Stimulated activated CD8-positive, alpha-beta memory T cell treated with anti-CD3 and anti-CD28 coated beads, Interleukin-7, amount 100 ng/mL, for 24 hours (primary cell): ENCODE data around the gene TENM3.

Experiments used
- DNase-seq: peaks from one replicate; pipeline ENCODE4 v3.0.0-alpha.2; 2020; ENCODE audit warnings: low read depth

Gene TENM3

DNA sequence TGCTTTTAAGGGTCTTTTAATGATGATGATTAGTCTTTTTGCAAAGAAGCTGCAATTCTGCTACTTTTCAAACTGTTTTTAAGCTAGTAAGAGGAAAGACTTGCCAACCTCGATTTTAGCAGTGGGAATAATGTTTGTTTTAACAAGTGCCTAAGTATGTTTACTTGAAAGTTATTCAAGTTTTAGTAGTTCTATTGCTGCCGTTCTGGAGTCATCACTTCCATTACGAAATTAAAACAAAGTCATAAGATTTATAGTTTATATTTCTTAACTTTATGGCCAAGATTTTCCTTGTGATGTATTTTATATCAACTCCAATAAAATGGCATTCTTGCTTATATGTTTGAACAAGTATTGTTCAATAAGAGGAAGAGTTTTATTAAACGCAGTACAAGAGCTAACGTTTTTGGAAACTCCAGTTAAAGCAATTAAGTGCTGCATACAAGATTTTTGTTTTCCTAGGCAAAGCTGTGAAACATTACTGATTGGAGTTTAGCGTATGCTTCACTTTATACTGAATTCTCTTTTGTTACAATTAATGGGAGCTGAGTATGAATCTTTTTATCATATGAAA is 211.3 kb downstream of the TENM3 start:
- no peak for DNase-seq

DNA sequence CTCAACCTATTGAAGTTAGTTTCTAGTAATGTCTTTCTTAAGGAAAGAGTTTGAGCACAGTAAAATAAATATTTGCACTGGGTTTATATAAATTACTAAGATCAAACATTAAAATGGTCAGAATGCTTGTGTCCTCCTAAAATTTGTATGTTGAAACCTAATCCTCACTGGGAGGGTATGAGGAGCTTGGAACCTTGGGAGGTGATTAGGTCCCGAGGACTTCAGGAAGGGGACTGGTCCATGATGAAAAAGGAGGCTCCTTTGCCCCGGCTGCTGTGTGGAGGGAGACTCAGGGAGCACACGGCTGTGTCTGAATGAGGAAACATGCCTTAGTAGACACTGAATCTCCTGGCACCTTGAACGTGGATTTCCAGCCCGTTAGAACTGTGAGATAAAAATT is 221.9 kb downstream of the TENM3 start:
- DNase-seq = no peak

DNA sequence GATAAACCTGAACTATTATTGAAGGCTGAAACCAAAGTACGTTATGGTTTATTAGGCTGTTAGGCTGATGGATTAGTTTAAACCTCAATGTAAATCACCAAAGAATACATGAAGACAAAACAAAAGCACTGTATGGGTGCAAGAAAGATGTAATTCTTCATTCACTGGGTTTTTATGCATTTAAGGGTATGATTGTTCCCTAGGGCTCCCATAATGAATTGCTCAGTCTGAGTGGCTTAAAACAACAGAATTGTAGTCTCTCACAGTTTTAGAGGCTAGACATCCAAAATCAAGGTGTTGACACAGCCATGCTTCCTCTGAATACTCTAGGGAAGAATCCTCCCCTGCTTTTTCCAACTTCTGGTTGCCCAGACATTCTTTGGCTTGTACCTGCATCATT is 222.8 kb downstream of the TENM3 start:
- no peak for DNase-seq

DNA sequence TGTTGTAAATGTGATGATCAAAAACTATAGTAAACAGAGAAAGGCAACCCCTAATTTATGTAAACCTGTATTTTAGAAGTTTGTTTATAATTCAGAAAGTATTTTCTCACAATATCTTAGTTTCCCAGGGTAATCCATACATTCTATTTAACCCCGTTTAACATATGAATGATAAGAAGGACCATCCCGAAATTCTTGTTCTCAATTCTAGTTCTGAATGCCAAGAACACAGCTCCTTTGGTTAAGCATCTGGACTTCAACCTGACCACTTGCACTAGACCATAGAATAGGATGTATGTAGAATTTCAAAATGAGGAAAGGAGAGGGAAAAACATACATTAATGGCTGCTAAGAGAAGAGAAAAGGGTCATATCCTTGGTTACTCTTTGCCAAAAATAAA is 227.0 kb downstream of the TENM3 start:
- DNase-seq = no peak

DNA sequence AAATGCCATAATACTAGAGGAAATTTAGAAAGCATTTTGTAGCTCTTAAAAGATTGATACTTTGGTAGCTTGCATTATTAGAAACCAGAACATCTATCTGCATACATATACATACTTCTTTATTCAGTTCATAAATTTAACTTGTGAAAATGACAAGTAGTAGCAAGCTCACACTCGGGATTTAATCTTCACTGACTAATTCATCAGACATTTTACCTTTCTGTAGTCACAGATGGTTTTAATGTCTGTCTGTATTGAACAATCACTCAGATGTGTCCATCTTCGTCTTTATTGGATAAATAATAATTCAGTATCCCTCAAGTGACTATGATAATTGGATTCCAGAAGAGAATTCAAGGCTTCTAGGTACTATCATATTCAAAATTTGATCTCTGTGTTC is 232.3 kb downstream of the TENM3 start:
- no peak for DNase-seq

DNA sequence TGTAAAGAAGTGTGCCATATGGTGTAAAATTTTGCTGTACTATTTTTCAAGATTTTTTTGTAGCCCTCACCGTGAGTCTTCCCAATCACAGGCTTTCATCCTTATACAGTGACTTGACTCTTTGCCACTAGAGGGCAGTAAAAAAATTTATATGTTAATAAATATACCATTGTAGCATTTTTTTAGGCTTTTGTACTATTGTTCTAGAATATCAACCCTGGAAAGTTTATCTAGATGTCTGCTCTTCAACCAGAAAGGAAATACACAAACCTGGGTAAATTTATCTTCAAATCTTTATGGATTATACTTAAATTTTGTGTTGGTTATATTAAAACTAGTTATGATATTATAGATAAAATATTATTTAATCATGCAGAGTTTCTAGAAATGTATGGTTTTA is 235.3 kb downstream of the TENM3 start:
- no peak for DNase-seq

DNA sequence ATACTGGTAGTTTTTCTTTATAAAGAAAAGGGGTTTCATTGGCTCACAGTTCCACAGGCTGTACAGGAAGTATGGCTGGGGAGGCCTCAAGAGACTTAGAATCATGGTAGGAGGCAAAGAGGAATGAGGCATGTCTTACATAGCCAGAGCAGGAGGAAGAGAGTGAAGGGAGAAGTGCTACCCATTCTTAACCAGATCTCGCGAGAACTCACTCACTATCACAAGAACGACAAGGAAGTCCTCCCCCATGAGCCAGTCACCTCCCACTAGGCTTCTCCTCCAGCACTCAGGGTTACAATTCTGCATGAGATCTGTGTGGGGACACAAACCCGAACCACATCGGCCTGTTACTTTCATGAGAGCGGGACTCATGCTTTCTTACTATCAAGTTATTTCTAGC is 240.5 kb downstream of the TENM3 start:
- no peak for DNase-seq

DNA sequence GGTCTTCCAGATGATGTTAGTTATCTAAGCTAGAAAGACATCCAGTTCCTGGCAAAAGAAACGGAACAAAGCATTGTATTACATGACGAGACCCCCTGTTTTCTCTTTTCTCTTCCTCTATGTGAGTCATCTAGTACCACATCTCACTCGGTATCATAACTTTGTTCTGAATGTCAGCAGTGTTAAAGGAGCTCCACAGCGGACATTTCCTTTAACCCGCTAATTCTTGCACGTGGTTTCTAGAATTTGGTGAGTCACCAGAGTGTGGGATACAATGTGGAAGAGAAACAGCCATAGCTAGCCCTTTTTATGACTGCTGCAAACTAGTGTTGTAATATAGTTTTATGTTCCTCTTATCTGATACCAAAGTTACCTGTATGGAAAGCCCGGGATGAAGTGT is 243.7 kb downstream of the TENM3 start:
- no peak for DNase-seq

DNA sequence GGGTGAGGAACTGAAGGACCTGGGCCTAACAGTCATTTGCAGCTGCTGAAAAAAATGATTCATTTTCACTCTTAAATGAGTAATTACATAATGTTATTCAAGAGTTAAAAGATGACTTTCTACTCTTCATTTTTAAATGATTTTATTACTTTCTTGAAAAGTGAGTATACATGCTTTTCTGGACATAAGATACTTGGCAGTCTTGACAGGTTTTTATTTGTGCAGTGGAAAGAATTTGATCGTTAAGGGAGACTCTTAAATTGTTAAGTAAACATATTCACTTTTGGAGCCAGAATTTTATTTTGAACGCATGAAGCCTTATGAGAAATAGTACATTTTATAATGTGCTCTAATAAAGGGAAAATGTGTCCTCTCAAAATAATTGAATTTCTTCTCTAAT is 245.7 kb downstream of the TENM3 start:
- DNase-seq = no peak

DNA sequence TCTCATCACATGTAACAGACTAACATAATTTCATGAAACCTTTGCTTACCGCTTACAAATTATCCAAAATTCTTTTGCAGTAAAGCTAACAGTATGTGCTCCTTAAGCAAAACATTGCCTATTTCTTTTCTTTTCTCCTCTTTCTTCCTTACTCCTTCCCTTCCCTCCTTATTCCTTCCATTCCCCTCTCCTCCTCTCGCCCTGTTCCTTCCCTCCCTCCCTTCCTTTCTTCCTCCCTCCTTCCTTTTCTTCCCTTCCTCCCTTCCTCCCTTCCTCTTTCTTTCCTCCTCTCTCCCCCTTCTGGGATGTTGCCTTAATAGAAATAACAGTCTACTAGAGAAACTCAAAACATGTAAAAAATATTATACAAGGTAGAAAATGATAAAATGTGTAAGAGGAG is 246.4 kb downstream of the TENM3 start:
- no peak for DNase-seq

DNA sequence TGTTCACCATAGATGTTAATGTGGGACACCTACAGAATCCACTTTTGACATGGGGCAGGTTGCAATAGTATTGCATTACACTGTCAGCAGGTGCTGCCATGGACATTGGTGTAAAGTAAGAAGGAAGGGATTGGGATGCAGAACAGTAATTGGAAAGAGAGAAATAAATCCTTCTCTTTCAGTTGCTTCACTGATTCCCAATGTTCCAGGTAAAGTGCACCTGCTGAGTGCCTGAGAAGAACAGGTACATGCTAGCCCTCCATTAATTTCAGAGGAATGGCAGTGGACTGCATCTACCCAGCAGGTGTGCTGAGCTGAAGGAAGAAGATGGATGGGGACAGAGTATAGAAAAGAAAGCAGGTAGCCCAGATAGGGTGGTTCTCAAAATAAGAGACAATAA is 248.5 kb downstream of the TENM3 start:
- DNase-seq = no peak

DNA sequence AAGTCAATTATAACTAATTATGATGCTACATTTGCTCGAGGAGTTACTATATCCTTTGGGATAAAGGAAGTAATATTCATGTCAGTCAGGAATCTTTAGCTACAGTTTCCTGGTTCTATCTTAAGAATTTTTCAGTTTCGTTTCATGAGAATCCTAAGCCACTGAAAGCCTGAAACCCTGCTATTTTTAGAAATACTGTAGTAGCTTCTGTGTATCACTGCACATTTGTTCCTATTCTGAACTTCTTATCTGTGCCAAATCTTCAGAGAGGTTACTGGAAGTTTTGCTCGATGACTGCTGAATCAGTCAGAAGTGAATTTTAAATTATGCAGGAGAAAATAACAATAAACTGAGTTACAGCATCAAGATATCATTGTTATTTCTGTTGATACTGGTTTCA is 249.2 kb downstream of the TENM3 start:
- DNase-seq = no peak

DNA sequence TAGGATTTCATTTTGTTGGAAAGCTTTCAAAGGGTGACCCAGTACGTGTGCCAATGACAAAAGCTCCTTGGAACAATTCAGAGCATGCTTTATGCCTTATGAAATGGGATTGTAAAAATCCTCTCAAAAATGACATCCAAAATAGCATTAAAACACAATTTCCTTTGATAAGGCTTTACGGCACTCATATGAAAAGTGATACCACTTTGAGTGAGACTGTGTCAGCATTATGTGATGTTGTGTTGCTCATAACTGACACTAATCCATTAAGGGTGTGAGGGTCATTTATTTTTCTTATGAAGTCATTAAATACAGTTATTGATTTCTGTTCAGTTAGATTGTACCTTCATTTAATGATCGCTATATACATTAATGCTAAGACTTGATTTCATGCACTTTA is 250.2 kb downstream of the TENM3 start:
- DNase-seq = no peak

DNA sequence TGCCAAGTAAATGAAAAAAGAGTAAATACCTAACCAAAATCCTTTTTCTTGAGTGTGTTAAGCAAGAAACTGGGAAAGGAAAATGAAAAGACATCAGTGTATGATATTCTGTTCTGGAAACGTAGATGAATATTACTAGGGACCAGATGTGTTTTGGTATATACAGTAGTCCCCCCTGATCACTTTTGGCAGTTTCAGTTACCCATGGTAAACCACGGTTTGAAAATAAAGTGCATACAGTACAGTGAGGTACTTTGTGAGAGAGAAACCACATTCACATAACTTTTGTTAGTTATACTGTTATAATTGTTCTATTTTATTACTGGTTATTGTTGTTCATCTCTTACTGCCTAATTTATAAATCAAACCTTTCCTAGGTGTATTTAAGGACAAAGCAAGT is 250.9 kb downstream of the TENM3 start:
- DNase-seq = no peak

DNA sequence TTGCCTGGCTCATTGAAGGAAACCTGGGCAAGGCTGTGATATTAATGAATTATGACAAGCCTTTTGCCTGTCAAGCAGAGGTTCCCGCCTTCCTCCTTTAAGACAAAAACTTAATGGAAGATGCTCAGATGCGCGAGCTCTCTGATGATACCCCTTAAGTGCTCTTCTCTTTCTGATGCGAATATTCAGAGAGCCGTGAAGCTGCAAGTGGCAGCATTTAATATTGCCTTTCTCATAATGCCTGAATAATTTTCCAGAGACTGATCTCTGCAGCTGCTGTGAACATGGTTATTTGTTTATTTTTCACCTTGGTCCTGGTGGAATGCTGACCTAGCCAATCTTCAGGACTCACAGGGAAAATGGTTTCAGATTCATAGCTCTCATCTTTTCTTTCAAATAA is 251.8 kb downstream of the TENM3 start:
- DNase-seq = no peak

DNA sequence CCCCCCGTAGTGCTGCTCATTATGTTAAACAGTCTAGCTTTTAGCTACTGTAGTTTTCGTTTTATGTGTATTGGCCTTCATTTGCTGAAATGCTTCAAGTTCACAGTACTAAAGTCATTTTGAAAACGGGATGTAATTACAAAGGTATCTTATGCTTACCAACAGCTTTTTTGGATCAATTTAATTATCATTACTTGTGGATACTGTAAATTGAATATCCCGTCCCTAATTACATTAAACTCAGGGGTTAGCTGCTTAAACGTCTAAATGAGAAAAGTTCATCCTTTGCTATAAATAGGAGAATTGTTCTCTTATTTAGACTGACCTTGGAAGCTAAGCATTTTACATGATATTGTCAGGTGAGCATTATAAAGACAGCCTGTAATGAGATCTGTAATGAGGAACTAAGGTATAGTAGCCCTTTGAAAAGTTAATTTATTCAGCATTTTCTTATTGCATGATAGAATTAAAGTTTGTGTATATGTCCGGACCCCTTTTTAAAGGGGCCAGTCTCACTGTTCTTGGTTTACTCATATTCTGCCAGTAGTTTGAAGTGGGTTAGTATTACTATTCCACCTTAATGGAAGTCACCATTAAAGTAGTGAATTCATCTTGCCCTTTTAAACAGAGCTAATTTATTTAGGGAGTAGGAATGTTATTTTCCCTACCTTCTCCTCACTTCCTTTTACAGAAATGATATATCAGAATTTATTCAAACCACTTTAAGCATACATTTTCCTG is 252.6 kb downstream of the TENM3 start:
- no peak for DNase-seq

DNA sequence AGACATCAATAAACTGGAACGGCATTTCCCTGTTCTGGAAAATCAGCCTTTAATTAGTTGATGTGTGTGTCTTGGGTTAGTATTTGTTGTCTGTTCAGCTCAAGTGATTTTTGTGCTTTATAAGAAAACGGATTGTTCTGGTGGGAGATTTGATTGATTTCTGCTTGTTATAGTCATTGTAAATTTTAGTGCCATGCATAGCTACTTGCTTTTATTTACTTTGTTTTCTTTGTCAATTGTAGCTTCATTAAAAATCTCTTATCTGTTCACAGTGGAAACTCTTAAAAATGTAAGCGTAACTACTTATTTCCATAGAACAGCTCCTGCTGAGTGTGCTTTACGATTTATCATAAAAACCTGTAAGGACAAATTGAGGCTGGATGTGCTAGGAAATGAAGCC is 253.2 kb downstream of the TENM3 start:
- DNase-seq = no peak

DNA sequence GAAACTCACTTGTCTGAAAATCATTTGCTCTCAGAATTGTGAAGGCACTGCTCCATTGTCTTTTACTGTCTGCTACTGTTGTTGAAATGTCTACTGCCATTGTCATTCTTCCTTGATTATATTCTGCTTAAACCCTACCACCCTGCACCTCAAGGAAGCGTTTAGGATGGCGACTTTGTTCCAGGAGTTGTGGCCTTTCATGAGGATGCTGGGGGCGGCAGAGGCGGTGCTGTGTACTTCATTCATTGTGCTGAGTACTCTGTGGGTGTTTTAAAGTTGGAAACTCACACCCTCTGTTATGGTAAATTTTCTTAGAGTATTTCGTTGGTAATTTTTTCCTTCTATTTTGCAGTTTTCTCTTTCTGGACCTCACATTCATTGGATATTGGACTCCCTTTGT is 258.9 kb downstream of the TENM3 start:
- DNase-seq = no peak

DNA sequence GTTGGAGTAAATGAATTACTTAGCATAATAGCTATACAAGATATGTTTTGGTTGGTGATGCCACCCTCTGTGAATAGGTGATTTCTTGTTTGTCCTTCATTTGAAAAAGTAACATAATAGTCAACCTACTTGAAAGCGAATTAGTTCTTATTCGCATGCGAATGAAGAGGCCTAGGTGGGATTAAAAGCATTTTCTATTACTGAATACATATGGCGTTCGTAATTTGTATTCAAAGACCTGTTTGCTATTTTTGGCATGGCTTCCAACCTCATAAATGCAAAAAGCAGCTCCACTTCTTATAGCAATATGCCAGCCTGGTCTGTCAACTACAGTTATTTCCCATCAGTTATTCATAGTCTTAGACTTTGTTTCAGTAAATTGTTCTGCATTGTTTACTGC is 261.3 kb downstream of the TENM3 start:
- no peak for DNase-seq

DNA sequence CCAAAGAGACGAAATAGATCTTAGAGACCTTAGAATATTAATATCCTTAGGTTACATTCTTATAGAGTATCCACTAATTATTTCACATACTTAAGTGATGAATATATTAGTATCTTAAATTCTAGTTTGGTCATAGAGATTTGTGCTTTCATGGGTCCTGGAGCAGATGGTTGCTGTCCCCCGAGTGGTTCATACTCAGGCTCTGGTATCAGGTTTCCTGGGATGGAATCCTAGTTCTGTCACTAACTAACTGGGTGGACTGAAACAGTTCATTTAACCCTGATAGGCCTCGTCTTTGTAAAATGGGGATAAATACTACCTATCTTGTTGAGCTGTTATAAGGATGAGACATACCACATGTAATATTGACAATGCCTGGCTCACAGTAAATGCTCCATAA is 264.6 kb downstream of the TENM3 start:
- DNase-seq = no peak

DNA sequence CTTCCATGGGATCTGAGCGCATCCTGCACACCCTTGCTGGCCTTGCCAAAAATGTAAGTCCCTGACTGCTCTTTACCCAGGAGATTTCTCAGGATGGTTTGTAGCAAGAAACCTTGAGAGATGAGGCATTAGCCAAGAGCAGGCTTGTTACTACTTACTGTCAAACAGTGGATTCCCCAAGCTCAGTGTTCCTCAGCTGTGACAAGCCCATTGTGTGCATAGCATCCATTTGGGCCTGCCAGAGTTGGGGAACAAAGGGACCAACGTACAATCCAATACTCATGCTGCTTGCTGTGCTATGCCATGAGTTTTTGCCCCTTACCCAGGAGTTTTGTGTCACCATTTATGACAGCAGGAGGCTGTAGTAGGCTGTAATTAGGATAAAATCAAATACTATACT is 267.6 kb downstream of the TENM3 start:
- no peak for DNase-seq

DNA sequence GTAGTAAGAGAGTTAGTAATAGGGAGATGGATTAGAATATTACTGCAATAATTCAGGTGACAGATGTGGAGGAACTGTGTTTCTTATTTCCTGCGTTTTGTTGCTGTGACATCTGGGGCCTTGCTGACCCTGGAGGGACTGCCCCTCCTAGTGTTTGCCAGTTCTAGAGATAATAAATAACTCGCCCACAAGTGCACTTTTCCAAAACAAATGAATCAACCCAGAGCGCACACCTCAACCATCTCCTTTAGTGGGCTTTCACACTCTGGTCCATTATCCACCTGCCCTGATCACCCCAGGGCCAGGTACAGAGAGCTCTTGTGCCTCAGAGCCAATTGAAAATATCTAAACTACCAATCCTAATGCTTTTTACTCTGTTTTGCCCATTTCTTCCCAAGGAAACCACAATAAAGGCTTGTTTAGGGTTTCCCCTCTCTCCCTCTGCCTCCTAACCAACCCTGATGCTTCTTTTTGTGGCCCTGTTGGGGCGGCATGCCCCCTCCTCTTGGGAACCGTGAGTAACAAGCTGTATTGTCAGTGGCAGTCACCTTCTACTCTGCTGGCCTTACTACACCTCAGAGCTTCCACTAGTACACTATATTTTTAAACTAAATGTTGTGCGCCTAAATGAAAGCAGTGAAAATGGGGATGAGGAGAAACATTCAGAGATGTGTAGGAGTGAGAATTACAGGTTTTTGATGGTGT is 270.5 kb downstream of the TENM3 start:
- no peak for DNase-seq

DNA sequence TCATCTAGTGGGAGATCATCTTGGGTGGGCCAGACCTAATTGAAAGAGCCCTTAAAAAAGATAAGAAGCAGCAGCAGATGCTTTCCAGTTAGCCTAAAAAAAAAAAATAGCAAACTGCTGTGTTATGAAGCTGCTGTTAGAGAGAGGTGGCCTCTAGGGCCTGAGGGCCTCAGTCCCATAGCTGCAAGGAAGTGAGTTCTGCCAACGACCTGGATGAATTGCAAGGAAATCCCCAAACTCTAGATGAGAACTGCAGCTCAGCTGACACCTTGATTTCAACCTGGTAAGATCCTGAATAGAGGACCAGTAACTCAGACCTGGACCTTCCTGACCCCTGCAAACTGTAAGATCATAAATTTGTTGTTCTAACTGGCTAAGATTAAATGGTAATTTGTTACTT is 275.2 kb downstream of the TENM3 start:
- DNase-seq = no peak

DNA sequence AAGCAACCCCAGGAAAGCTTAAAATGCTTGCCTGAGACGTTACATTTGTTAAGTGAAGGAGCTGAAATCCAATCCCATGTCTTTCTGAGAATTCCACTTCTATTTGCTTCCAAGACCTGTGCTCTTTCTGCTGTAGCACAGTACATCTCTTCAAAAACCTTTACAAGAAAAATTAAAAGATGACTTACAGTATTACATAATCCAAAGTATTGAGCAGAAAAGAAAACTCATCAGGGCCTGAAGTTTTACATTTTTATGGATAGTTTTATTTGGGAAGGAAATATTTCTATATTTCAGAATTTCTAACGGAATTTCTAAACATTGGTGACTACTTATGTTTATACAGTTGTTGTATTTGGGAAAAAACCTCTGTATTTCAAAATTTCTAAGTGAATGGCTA is 276.3 kb downstream of the TENM3 start:
- DNase-seq = no peak
